ENCODE measurements around the gene LIMS1.
"Not testable (repeated sequence)": the region's sequence is repeated elsewhere in the genome, so short reads cannot be mapped to it uniquely, and the experiment has no call there.

LIMS1 gene

GRCh38 chr2:108554528-108554927 is 20.3 kb downstream of the LIMS1 start:
- H3K4me3 ChIP-seq (ENCODE audit: low read depth, low read length) = no peak overlapping the region
- no peak for TF ChIP-seq CTCF (IDR thresholded peaks at IDR 0.05; ENCODE audit: control insufficient read depth, extremely low read depth, insufficient read depth)
- no peak for DNase-seq (ENCODE audit: low read depth)

DNA sequence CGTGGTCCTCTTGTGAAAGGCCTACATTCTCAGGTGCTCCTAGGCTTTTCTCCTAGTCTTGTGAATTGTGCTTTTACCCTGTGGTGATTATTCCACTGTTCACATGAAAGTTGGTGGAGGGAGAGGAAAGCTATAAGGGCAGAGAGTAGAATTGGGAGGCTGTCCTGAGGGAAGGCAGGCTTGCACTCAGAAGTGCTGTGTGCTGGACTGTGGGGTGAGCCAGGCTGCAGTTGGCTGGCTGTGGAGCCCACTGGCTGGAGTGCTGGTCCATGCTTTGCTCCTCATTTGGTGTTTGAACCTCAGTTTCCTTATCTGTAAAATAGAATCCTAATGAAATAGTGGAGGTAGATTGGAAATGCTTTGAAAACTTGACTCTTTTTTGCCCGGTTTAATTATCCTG is 21.3 kb downstream of the LIMS1 start:
- no peak for DNase-seq (ENCODE audit: low read depth)
- no peak for TF ChIP-seq CTCF (IDR thresholded peaks at IDR 0.05; ENCODE audit: control insufficient read depth, extremely low read depth, insufficient read depth)
- no peak overlapping the region for H3K4me3 ChIP-seq (ENCODE audit: low read depth, low read length)

DNA sequence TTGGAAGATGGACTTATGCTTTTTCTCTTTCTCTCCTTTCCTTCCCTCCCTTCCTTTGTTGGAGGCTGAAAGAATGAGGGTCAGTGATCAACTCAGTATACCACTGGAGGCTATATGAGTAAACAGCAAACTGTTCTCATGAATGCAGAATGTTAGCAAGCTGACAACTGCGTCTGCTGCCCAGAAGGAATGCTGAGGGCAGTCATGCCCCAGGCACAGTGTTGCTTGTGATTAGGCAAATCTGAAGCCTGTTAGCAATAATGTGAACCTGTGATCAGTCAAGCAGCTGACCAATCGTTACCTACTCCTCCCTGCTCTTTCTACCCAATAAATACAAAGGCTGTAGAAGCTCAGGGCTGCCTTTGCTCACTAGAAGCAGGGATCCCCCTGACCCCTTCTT is 22.3 kb downstream of the LIMS1 start:
- not testable (repeated sequence) for DNase-seq (ENCODE audit: low read depth); H3K4me3 ChIP-seq (ENCODE audit: low read depth, low read length)

GRCh38 chr2:108560241-108560811 is 26.1 kb downstream of the LIMS1 start:
- no peak overlapping the region for H3K4me3 ChIP-seq (ENCODE audit: low read depth, low read length)
- no peak for TF ChIP-seq CTCF (IDR thresholded peaks at IDR 0.05; ENCODE audit: control insufficient read depth, extremely low read depth, insufficient read depth)
- DNase-seq (ENCODE audit: low read depth) = no peak

GRCh38 chr2:108560895-108561530 is 26.7 kb downstream of the LIMS1 start:
- DNase-seq (ENCODE audit: low read depth) = no peak
- no peak for TF ChIP-seq CTCF (IDR thresholded peaks at IDR 0.05; ENCODE audit: control insufficient read depth, extremely low read depth, insufficient read depth)
- no peak overlapping the region for H3K4me3 ChIP-seq (ENCODE audit: low read depth, low read length)

DNA sequence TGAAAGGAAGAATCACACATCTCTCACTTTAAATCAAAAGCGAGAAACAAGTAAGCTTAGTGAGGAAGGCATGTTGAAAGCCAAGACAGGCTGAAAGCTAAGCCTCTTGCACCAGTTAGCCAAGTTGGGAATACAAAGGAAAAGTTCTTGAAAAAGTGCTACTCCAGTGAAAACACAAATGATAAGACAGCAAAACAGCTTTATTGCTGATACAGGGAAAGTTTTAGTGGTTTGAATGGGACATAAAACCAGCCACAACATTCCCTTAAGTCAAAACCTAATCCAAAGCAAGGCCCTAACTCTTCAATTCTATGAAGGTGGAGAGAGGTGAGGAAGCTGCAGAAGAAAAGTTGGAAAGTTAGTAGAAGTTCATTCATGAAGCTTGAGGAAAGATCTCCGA is 28.0 kb downstream of the LIMS1 start:
- no peak overlapping the region for H3K4me3 ChIP-seq (ENCODE audit: low read depth, low read length)
- TF ChIP-seq CTCF (IDR thresholded peaks at IDR 0.05; ENCODE audit: control insufficient read depth, extremely low read depth, insufficient read depth) = no peak
- DNase-seq (ENCODE audit: low read depth) = no peak

DNA sequence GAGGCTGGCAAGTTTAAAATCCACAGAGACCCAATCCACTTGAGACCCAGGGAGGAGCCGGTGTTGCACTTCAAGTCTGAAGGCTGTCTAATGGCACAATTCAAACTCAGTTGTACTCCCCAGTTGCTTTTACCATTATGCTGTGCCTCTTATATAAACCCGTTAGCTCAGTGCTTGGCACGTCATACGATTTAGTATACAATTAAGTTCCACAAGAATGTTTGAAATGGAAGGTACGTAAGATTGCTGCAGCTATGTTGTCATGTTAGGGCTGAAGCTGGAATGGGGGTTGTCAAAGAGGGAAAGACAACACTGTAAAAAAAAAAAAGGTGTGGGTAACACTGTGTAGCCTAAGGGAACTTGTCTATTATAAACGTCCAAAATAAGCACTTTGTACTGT is 30.2 kb downstream of the LIMS1 start:
- H3K4me3 ChIP-seq (ENCODE audit: low read depth, low read length) = no peak overlapping the region
- TF ChIP-seq CTCF (IDR thresholded peaks at IDR 0.05; ENCODE audit: control insufficient read depth, extremely low read depth, insufficient read depth) = no peak
- no peak for DNase-seq (ENCODE audit: low read depth)
